H9 (cell line): Measurements from ENCODE around the gene ATRN. TPM values are rescaled to one million over a fixed set of nuclear protein-coding genes. Genes with fewer than 3 reads are reported as not detected.

ENCODE experiments used
- DNase-seq: peaks from one replicate; pipeline ENCODE4 v3.0.0-alpha.2; 2017
- H2AFZ ChIP-seq: one replicate; pipeline ENCODE4 v1.6.1; 2013; ENCODE audit warnings: mild to moderate bottlenecking, low read length, control low read depth, moderate library complexity
- H2AK5ac ChIP-seq: 2 replicates; pipeline ENCODE4 v1.6.1; 2013; ENCODE audit warnings: low read length, control low read depth, mixed read lengths; ENCODE audit not compliant: insufficient read length
- H2BK120ac ChIP-seq: one replicate; pipeline ENCODE4 v1.6.1; 2013; ENCODE audit warnings: low read depth, mild to moderate bottlenecking, low read length, control low read depth, inconsistent platforms; ENCODE audit not compliant: poor library complexity, severe bottlenecking
- H2BK12ac ChIP-seq: 2 replicates; pipeline ENCODE4 v1.6.1; 2013; ENCODE audit warnings: low read length, control low read depth, mixed read lengths, low read depth; ENCODE audit not compliant: insufficient read length
- H2BK15ac ChIP-seq: 2 replicates; pipeline ENCODE4 v1.6.1; 2013; ENCODE audit warnings: low read depth, low read length, control low read depth
- H2BK20ac ChIP-seq: one replicate; pipeline ENCODE4 v1.6.1; 2013; ENCODE audit warnings: low read depth, mild to moderate bottlenecking, low read length, control low read depth, inconsistent platforms; ENCODE audit not compliant: poor library complexity, severe bottlenecking
- H2BK5ac ChIP-seq: 2 replicates; pipeline ENCODE4 v1.6.1; 2013; ENCODE audit warnings: low read length, control low read depth, mixed read lengths; ENCODE audit not compliant: insufficient read length
- H3K14ac ChIP-seq: 2 replicates; pipeline ENCODE4 v1.6.1; 2013; ENCODE audit warnings: low read length, control low read depth; ENCODE audit not compliant: insufficient read depth
- H3K18ac ChIP-seq: 2 replicates; pipeline ENCODE4 v1.6.1; 2013; ENCODE audit warnings: low read depth, mild to moderate bottlenecking, mixed read lengths, low read length, control low read depth; ENCODE audit not compliant: insufficient read length
- H3K23ac ChIP-seq: 2 replicates; pipeline ENCODE4 v1.6.1; 2013; ENCODE audit warnings: low read length, control low read depth, mixed read lengths, low read depth; ENCODE audit not compliant: insufficient read length
- H3K23me2 ChIP-seq: 2 replicates; pipeline ENCODE4 v1.6.1; 2013; ENCODE audit warnings: low read depth, mild to moderate bottlenecking, mixed read lengths, low read length, control low read depth; ENCODE audit not compliant: insufficient read length, poor library complexity, severe bottlenecking
- H3K27ac ChIP-seq: 2 replicates; pipeline ENCODE4 v1.5.1; 2013; ENCODE audit warnings: low read length, control low read depth, mixed read lengths, low read depth; ENCODE audit not compliant: insufficient read length
- H3K27me3 ChIP-seq: 2 replicates; pipeline ENCODE4 v1.6.1; 2013; ENCODE audit warnings: low read length, control low read depth, inconsistent platforms; ENCODE audit not compliant: insufficient read depth
- H3K4ac ChIP-seq: 2 replicates; pipeline ENCODE4 v1.6.1; 2013; ENCODE audit warnings: low read depth, mild to moderate bottlenecking, control low read depth, inconsistent platforms, low read length, moderate library complexity
- H3K4me1 ChIP-seq: 2 replicates; pipeline ENCODE4 v1.6.1; 2013; ENCODE audit warnings: low read length, control low read depth, inconsistent platforms; ENCODE audit not compliant: insufficient read depth
- H3K4me2 ChIP-seq: 2 replicates; pipeline ENCODE4 v1.6.1; 2013; ENCODE audit warnings: low read length, control low read depth, mixed read lengths; ENCODE audit not compliant: insufficient read length, insufficient read depth
- H3K56ac ChIP-seq: 2 replicates; pipeline ENCODE4 v1.6.1; 2013; ENCODE audit warnings: low read depth, mild to moderate bottlenecking, mixed read lengths, low read length, control low read depth; ENCODE audit not compliant: insufficient read length
- H3K79me1 ChIP-seq: 2 replicates; pipeline ENCODE4 v1.6.1; 2013; ENCODE audit warnings: low read depth, mild to moderate bottlenecking, moderate library complexity, low read length, control low read depth, inconsistent platforms; ENCODE audit not compliant: insufficient read depth, poor library complexity, severe bottlenecking
- H3K79me2 ChIP-seq: 2 replicates; pipeline ENCODE4 v1.6.1; 2013; ENCODE audit warnings: low read length, control low read depth, inconsistent platforms; ENCODE audit not compliant: insufficient read depth
- H3K9ac ChIP-seq: 2 replicates; pipeline ENCODE4 v1.6.1; 2013; ENCODE audit warnings: low read length, control low read depth, mixed read lengths; ENCODE audit not compliant: insufficient read length; ENCODE audit errors: extremely low read depth
- H3K9me3 ChIP-seq: one replicate; pipeline ENCODE4 v1.6.1; 2013; ENCODE audit warnings: low read depth, low read length, inconsistent platforms; ENCODE audit not compliant: control insufficient read depth
- H3T11ph ChIP-seq: one replicate; pipeline ENCODE4 v1.6.1; 2013; ENCODE audit warnings: mild to moderate bottlenecking, low read length, control low read depth, inconsistent platforms
- H4K20me1 ChIP-seq: one replicate; pipeline ENCODE4 v1.6.1; 2013; ENCODE audit not compliant: control insufficient read depth, insufficient read length, insufficient read depth
- H4K5ac ChIP-seq: 2 replicates; pipeline ENCODE4 v1.6.1; 2013; ENCODE audit warnings: low read depth, mild to moderate bottlenecking, mixed read lengths, low read length, control low read depth; ENCODE audit not compliant: insufficient read length
- H4K8ac ChIP-seq: replicated peaks from 2 replicates; pipeline ENCODE4 v1.6.1; 2013; ENCODE audit warnings: low read length, control low read depth, mixed read lengths, low read depth; ENCODE audit not compliant: insufficient read length
- H4K91ac ChIP-seq: 2 replicates; pipeline ENCODE4 v1.6.1; 2013; ENCODE audit warnings: low read depth, mild to moderate bottlenecking, moderate library complexity, mixed read lengths, low read length, control low read depth; ENCODE audit not compliant: insufficient read length
- H3K27ac Mint-ChIP-seq, 3 experiments: 2 replicates in 2 of 3; 3 replicates in 1 of 3; pipeline ENCODE4 v1.8.0; 2020 to 2021; ENCODE audit warnings: mixed read lengths in 3 of 3, mild to moderate bottlenecking in 1 of 3, moderate library complexity in 1 of 3
- H3K27me3 Mint-ChIP-seq: 2 replicates; pipeline ENCODE4 v1.8.0; 2021; ENCODE audit warnings: low read depth, mild to moderate bottlenecking, moderate library complexity, mixed read lengths
- H3K36me3 Mint-ChIP-seq, 3 experiments: 2 replicates in 2 of 3; 3 replicates in 1 of 3; pipeline ENCODE4 v1.8.0; 2020 to 2021; ENCODE audit warnings: low read depth in 3 of 3, mixed read lengths in 3 of 3; ENCODE audit not compliant: insufficient read depth in 1 of 3
- H3K4me1 Mint-ChIP-seq, 2 experiments: 2 replicates each; pipeline ENCODE4 v1.8.0; 2020; ENCODE audit warnings: mixed read lengths in 2 of 2
- H3K4me3 Mint-ChIP-seq, 2 experiments: 2 replicates in 1 of 2; 3 replicates in 1 of 2; pipeline ENCODE4 v1.8.0; 2020 to 2021; ENCODE audit warnings: mild to moderate bottlenecking in 2 of 2, mixed read lengths in 2 of 2, moderate library complexity in 1 of 2
- H3K9me3 Mint-ChIP-seq, 2 experiments: 2 replicates in 1 of 2; 3 replicates in 1 of 2; pipeline ENCODE4 v1.8.0; 2020; ENCODE audit warnings: mild to moderate bottlenecking in 2 of 2, mixed read lengths in 2 of 2, moderate library complexity in 1 of 2
- WGBS: extraction: QIAGEN DNeasy Blood & Tissue Kit; methylation state at CpG from one replicate; pipeline ENCODE4 v1.1.7; 2013; ENCODE audit warnings: missing lambda C conversion rate, low lambda C conversion rate, mixed read lengths; ENCODE audit not compliant: insufficient read length; ENCODE audit errors: extremely low coverage; 5-methylcytosine and 5-hydroxymethylcytosine counted together
- total RNA-seq: library from RNA; stranded (reverse); gene quantifications from 2 replicates; pipeline ENCODE4 v1.2.1, GENCODE V29; 2021
- TF ChIP-seq, protein P1 (sequence below): fragments of 200-600 bp; sonication (generic); conservative IDR thresholded peaks from 3 replicates; pipeline ENCODE4 v1.8.0; 2021; ENCODE audit warnings: antibody characterized with exemption, mild to moderate bottlenecking

ATRN gene
- total RNA-seq, 1 experiment from 2014 or later = 23.1 TPM

GRCh38 chr20:3635346-3635745 is 164.5 kb downstream of the ATRN start:
- H3K9me3 ChIP-seq = no peaks in the 10 kb centered on the region
- H4K8ac ChIP-seq = no peak overlapping the region
- Mint-ChIP-seq H3K4me3 (no peak overlapping the region), H3K9me3 (no peaks in the 10 kb centered on the region; a peak in 1 of 5 replicates), H3K36me3 (peaks cover 0 to 3% (median 0%) of the 10 kb centered on the region in 3 experiments; a peak in 1 of 7 replicates), H3K27ac (no peak overlapping the region), H3K27me3 (no peaks in the 10 kb centered on the region), H3K4me1 (peaks cover 7 to 9% of the 10 kb centered on the region in 2 experiments)
- H2BK15ac ChIP-seq = no peak overlapping the region
- no peak overlapping the region for H3K4me2 ChIP-seq
- H3K9ac ChIP-seq = no peak overlapping the region
- no peaks in the 10 kb centered on the region for H3K79me1 ChIP-seq
- H4K91ac ChIP-seq = no peak overlapping the region
- no peaks in the 10 kb centered on the region for H3K27me3 ChIP-seq
- H2BK120ac ChIP-seq = no peak overlapping the region
- H3K4me1 ChIP-seq = peaks cover 5% of the 10 kb centered on the region; the same call in 1 of the 2 replicates
- H4K20me1 ChIP-seq = no peaks in the 10 kb centered on the region
- H2AK5ac ChIP-seq = no peak overlapping the region
- no peak overlapping the region for H2BK5ac ChIP-seq
- H3K18ac ChIP-seq = no peak overlapping the region
- no peak overlapping the region for H3K23ac ChIP-seq
- no peak overlapping the region for H2AFZ ChIP-seq
- no peak overlapping the region for H3K4ac ChIP-seq
- TF ChIP-seq, protein P1, sequence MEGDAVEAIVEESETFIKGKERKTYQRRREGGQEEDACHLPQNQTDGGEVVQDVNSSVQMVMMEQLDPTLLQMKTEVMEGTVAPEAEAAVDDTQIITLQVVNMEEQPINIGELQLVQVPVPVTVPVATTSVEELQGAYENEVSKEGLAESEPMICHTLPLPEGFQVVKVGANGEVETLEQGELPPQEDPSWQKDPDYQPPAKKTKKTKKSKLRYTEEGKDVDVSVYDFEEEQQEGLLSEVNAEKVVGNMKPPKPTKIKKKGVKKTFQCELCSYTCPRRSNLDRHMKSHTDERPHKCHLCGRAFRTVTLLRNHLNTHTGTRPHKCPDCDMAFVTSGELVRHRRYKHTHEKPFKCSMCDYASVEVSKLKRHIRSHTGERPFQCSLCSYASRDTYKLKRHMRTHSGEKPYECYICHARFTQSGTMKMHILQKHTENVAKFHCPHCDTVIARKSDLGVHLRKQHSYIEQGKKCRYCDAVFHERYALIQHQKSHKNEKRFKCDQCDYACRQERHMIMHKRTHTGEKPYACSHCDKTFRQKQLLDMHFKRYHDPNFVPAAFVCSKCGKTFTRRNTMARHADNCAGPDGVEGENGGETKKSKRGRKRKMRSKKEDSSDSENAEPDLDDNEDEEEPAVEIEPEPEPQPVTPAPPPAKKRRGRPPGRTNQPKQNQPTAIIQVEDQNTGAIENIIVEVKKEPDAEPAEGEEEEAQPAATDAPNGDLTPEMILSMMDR = no peak
- DNase-seq = no peak
- no peak overlapping the region for H3K56ac ChIP-seq
- H3T11ph ChIP-seq = no peak overlapping the region
- no peak overlapping the region for H4K5ac ChIP-seq
- no peaks in the 10 kb centered on the region for H3K79me2 ChIP-seq
- H2BK20ac ChIP-seq = no peak overlapping the region
- no peak overlapping the region for H3K27ac ChIP-seq
- H3K23me2 ChIP-seq = no peaks in the 10 kb centered on the region
- H2BK12ac ChIP-seq = no peak overlapping the region
- no peak overlapping the region for H3K14ac ChIP-seq
- WGBS = no CpG with 5 or more reads among the region's 1 CpG
